ENCODE measurements around the gene TOMT.

Gene TOMT

GRCh38 chr11:72075109-72075508 lies 30.6 kb upstream of the TOMT start:
- DNase-seq (ENCODE audit: insufficient read length, low spot score) (no peak), FAIRE-seq (no peak)
- TF ChIP-seq PAX5 (IDR thresholded peaks at IDR 0.05; ENCODE audit: insufficient read depth, low read length, severe bottlenecking), result no peak
- no peak for TF ChIP-seq TAF1 (IDR thresholded peaks at IDR 0.05; ENCODE audit: low read depth, low read length)
- no peak for TF ChIP-seq POLR2AphosphoS5 (IDR thresholded peaks at IDR 0.05; ENCODE audit: low read depth, low read length)
- peak; percentile 68 for TF ChIP-seq SPI1 (IDR thresholded peaks at IDR 0.05; ENCODE audit: low read depth, low read length)
- TF ChIP-seq POU2F2 (IDR thresholded peaks at IDR 0.05; ENCODE audit: low read depth, low read length), result no peak
- no peak for TF ChIP-seq POLR2A (IDR thresholded peaks at IDR 0.05; ENCODE audit: low read depth, low read length)

- FAIRE-seq (no peak), DNase-seq (ENCODE audit: insufficient read length, low spot score) (no peak)
- TF ChIP-seq TAF1 (IDR thresholded peaks at IDR 0.05; ENCODE audit: low read depth, low read length) (no peak), POU2F2 (IDR thresholded peaks at IDR 0.05; ENCODE audit: low read depth, low read length) (no peak), SPI1 (IDR thresholded peaks at IDR 0.05; ENCODE audit: low read depth, low read length) (no peak), POLR2A (IDR thresholded peaks at IDR 0.05; ENCODE audit: low read depth, low read length) (no peak), POLR2AphosphoS5 (IDR thresholded peaks at IDR 0.05; ENCODE audit: low read depth, low read length) (no peak), PAX5 (IDR thresholded peaks at IDR 0.05; ENCODE audit: insufficient read depth, low read length, severe bottlenecking) (no peak)
Measured at GRCh38 chr11:72075756-72076155, 30.0 kb upstream of the TOMT start.

GRCh38 chr11:72078477-72078876 lies 27.2 kb upstream of the TOMT start:
- no peak for FAIRE-seq
- no peak for DNase-seq (ENCODE audit: insufficient read length, low spot score)
- TF ChIP-seq SPI1 (IDR thresholded peaks at IDR 0.05; ENCODE audit: low read depth, low read length), result no peak
- TF ChIP-seq POU2F2 (IDR thresholded peaks at IDR 0.05; ENCODE audit: low read depth, low read length), result no peak
- TF ChIP-seq PAX5 (IDR thresholded peaks at IDR 0.05; ENCODE audit: insufficient read depth, low read length, severe bottlenecking), result no peak
- TF ChIP-seq TAF1 (IDR thresholded peaks at IDR 0.05; ENCODE audit: low read depth, low read length), result no peak
- TF ChIP-seq POLR2AphosphoS5 (IDR thresholded peaks at IDR 0.05; ENCODE audit: low read depth, low read length), result no peak
- TF ChIP-seq POLR2A (IDR thresholded peaks at IDR 0.05; ENCODE audit: low read depth, low read length), result no peak

GRCh38 chr11:72079819-72080325 lies 25.9 kb upstream of the TOMT start:
- TF ChIP-seq PAX5 (IDR thresholded peaks at IDR 0.05; ENCODE audit: insufficient read depth, low read length, severe bottlenecking) (no peak), POU2F2 (IDR thresholded peaks at IDR 0.05; ENCODE audit: low read depth, low read length) (no peak), TAF1 (IDR thresholded peaks at IDR 0.05; ENCODE audit: low read depth, low read length) (no peak), POLR2AphosphoS5 (IDR thresholded peaks at IDR 0.05; ENCODE audit: low read depth, low read length) (no peak), SPI1 (IDR thresholded peaks at IDR 0.05; ENCODE audit: low read depth, low read length) (no peak), POLR2A (IDR thresholded peaks at IDR 0.05; ENCODE audit: low read depth, low read length) (no peak)
- peak; percentile 23 for FAIRE-seq

GRCh38 chr11:72080326-72081183 lies 25.2 kb upstream of the TOMT start, which contains the start of the genes LRRC51 and NUMA1:
LRRC51 (plus strand) TSS chr11:72080850; CDS start chr11:72089084, 8,234 bp downstream.
NUMA1 (minus strand) TSS chr11:72080542; CDS start chr11:72035943, 44,599 bp downstream.
- FAIRE-seq, result peak; percentile 95
- peak; percentile 77 for DNase-seq (ENCODE audit: insufficient read length, low spot score)
- TF ChIP-seq SPI1 (IDR thresholded peaks at IDR 0.05; ENCODE audit: low read depth, low read length), result peak; percentile 66
- peak; percentile 43; the same call in 1 of the 2 replicates for TF ChIP-seq POLR2A (IDR thresholded peaks at IDR 0.05; ENCODE audit: low read depth, low read length)
- no peak; the same call in 1 of the 2 replicates for TF ChIP-seq TAF1 (IDR thresholded peaks at IDR 0.05; ENCODE audit: low read depth, low read length)
- TF ChIP-seq PAX5 (IDR thresholded peaks at IDR 0.05; ENCODE audit: insufficient read depth, low read length, severe bottlenecking), result no peak
- no peak for TF ChIP-seq POU2F2 (IDR thresholded peaks at IDR 0.05; ENCODE audit: low read depth, low read length)
- TF ChIP-seq POLR2AphosphoS5 (IDR thresholded peaks at IDR 0.05; ENCODE audit: low read depth, low read length), result 0 out of 2 replicates have a peak, but pooled peaks have one; percentile 41

More at GRCh38 chr11:72079819-72080325, 25.9 kb upstream of the TOMT start:
- DNase-seq (ENCODE audit: insufficient read length, low spot score), result no peak

GRCh38 chr11:72081184-72081644 lies 24.5 kb upstream of the TOMT start:
- FAIRE-seq (no peak), DNase-seq (ENCODE audit: insufficient read length, low spot score) (no peak)
- no peak for TF ChIP-seq POLR2AphosphoS5 (IDR thresholded peaks at IDR 0.05; ENCODE audit: low read depth, low read length)
- 0 out of 2 replicates have a peak, but pooled peaks have one; percentile 10 for TF ChIP-seq POU2F2 (IDR thresholded peaks at IDR 0.05; ENCODE audit: low read depth, low read length)

- no peak for DNase-seq (ENCODE audit: insufficient read length, low spot score)
- no peak for FAIRE-seq
- TF ChIP-seq POLR2AphosphoS5 (IDR thresholded peaks at IDR 0.05; ENCODE audit: low read depth, low read length), result no peak
Measured at GRCh38 chr11:72081821-72082453, 23.8 kb upstream of the TOMT start.

- TF ChIP-seq POU2F2 (IDR thresholded peaks at IDR 0.05; ENCODE audit: low read depth, low read length) (no peak), PAX5 (IDR thresholded peaks at IDR 0.05; ENCODE audit: insufficient read depth, low read length, severe bottlenecking) (no peak), SPI1 (IDR thresholded peaks at IDR 0.05; ENCODE audit: low read depth, low read length) (no peak), POLR2A (IDR thresholded peaks at IDR 0.05; ENCODE audit: low read depth, low read length) (no peak), TAF1 (IDR thresholded peaks at IDR 0.05; ENCODE audit: low read depth, low read length) (no peak), POLR2AphosphoS5 (IDR thresholded peaks at IDR 0.05; ENCODE audit: low read depth, low read length) (no peak)
- no peak for FAIRE-seq
- DNase-seq (ENCODE audit: insufficient read length, low spot score), result no peak
Measured at GRCh38 chr11:72083414-72083813, 22.3 kb upstream of the TOMT start.

GRCh38 chr11:72084076-72084475 lies 21.6 kb upstream of the TOMT start:
- FAIRE-seq, result no peak
- DNase-seq (ENCODE audit: insufficient read length, low spot score), result no peak
- TF ChIP-seq POLR2AphosphoS5 (IDR thresholded peaks at IDR 0.05; ENCODE audit: low read depth, low read length) (no peak), SPI1 (IDR thresholded peaks at IDR 0.05; ENCODE audit: low read depth, low read length) (no peak), PAX5 (IDR thresholded peaks at IDR 0.05; ENCODE audit: insufficient read depth, low read length, severe bottlenecking) (no peak), TAF1 (IDR thresholded peaks at IDR 0.05; ENCODE audit: low read depth, low read length) (no peak), POU2F2 (IDR thresholded peaks at IDR 0.05; ENCODE audit: low read depth, low read length) (no peak), POLR2A (IDR thresholded peaks at IDR 0.05; ENCODE audit: low read depth, low read length) (no peak)
